NCI-H526 treated with DMSO at 0.1 percent for 48 hours (cell line): Measurements from ENCODE around the gene CRHR2.
A peak's percentile ranks its signal among the peaks of the same experiment; 100 is the strongest.
"Not testable (repeated sequence)": the region's sequence is repeated elsewhere in the genome, so short reads cannot be mapped to it uniquely, and the experiment has no call there.

Experiments used
- DNase-seq: peaks from one replicate; lab custom pipeline; 2025; lab: John Stamatoyannopoulos, UW

Gene CRHR2

DNA sequence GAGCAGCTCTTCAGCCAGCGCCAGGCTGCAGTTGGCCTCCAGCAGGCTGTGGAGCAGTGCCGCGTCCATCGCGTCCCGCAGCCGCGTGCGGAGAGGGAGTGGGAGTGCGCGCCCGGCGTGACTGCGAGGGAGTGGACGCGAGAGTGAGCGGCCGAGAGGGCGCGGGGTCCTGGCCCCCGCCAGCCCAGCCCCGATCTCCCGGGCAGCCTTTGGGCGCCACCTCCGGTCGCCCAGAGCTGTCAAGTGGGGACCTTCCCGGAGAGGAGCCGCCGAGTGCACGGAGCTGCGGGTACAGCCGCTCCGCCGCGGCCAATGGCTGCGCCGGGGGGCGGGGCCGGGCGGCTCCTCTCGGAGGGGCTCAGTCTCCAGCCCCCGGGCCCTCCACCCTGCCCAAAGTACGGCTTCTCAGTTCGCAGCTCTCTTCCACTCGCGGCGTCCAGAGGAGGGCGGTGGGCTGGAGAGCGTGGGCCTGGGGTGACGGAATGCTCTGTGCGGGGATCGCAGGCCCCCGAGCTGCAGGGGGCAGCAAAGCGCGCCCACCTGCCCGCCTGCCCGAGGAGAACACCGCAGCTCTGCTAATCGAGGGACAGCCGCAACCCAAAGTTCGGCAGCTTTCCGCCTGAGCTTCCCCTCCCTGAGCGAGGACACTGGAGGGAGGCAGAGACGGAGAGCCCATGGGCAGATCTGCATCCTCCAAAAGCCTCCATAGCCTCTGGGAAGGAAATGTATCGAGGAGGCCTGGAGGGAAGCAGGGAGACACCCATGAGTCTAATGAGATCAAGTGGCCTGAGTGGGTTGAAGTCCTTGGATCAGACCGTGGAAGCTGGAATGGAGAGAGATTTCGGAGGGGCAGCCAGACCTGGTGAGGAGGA, at the start of gene CRHR2:
CRHR2 (minus strand) TSS at position 245 of the 872 bp plus-strand sequence; CDS start at position 69, 176 bp downstream.
- DNase-seq = no peak

DNA sequence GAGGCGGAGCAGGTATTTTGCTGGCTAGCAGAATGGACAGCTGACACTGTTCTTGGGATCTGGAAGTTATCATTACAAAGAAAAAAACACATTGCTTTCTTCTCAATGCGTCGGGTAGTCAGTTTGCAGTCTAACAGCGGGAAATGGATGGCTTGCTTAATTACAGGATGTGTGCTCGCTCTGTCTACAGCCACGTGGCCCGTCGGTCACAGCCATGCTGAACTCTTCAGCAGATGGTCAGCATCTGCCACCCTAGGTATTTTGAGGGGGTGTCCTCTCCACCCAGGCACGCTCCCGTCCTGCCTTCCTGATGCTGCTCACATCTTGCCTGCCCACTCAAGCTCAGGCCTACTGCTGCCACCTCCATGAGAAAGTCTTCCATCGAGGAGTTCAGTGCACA, 49.3 kb upstream of the CRHR2 start:
- no peak for DNase-seq

DNA sequence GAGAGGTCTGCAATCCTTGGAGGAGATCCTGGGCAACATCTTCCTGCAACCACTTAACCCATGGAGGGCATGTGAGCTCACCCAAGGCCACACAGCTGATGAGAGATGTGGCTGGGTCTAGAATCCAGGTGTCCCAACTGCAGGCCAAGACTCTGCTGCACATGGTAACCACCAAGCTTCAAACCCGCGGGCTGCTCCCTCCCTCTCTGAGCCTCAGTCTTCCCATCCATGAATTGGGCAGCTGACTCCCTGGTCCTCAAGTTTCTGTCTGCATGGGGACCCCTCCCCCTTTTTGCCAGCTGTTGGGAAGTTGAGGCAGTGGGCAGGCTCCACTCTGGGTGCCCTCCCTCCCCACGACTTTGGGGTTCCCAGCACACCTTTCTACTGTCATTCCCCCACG, 48.7 kb upstream of the CRHR2 start:
- DNase-seq = no peak

DNA sequence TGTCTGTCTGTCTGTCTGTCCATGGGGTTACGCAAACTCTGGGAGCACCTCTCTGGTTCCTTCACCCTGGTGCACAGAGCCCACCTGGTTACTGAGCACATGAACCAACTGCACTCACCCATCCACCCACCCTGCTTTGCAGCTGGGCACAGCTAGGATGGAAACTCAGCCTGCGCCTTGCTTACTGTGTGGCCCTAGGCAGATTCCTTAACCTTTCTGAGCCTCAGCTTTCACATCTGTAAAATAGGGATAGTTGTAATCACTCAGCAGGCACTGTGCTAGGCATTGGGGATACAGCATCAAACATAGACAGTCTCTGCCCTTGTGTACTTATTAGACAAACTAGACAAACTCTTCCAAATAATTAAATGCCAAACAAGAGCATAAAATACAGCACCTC, 47.8 kb upstream of the CRHR2 start:
- DNase-seq = no peak

DNA sequence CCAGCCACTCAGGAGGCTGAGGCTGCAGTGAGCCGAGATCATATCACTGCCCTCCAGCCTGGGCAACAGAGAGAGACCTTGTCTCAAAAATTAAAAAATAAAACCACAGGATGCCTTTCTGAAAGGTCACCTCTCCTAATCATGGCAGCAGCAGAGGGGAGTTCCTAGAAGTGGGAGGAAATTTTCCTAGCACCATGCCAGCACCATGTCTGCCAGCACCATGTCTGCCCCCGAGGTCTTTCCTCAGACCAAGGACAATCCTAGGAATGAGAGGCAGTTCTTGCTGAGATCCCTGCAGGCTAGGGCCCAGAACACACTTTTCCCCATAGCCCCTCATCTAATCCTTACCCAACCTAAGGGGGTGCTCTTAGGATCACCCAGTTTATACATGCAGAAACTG, 47.4 kb upstream of the CRHR2 start:
- DNase-seq = no peak

DNA sequence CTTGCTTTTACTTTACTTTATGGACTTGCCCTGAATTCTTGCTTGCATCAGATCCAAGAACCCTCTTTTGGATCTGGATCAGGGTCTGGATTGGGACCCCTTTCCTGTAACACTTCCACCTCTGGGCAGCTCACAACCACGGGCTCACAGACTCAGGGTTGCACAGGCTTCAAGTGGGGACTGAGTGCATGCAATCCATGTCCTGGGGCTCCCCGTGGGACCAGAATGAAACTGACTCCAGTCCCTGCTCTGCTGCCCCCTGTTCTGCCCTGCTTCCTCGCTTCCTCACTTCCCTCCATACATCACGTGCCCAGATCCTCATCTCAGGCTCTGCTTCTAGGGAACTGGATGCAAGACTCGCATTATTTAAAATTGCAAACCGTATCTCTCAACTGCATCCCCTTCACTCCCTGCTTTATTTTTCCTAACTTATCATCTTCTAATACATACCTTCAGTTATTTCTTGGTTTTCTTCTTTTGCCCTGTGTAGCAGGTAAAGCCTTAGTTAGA, 46.4 kb upstream of the CRHR2 start:
- DNase-seq = no peak

DNA sequence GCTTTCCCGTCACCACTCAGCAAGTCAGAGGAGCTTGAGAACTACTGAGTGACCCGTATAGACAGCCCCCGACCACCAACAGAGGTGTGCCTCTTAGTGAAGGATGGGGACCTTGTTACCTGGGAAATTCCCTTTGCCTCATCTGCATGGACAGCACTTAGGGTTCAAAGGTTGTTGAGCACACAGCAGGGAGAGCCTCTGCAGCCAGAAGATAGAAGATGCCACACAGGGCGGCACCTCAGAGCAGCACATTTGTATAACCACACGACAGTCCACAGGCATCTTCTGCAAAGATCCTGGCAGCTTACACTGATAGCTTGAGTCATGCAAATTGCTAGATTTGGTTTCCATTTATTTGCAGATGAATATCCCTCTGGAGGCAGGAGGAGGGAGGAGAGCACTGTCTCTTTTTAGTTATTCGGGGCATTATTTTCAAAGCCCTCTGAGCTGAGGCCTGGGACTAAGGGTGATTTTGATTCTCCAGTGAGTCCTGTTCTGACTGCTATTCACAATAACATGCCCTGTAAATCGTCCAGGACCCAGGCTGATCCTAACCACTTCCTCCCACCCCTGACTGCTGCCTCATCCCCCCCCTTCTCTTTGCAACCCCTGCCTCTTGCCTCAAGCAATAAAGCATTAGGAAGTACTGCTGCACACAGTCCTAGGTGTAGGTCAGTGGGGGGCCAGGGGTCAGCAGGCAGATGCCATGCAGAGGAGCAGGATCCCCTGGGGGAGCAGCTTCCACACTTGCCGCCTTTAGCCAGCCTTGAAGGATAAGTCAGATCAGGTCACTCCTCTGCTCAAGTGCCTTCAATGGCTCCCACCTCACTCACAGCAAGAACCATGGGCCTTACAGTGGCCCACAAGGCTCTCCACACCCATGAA, 45.0 kb upstream of the CRHR2 start:
- peak; percentile 90 for DNase-seq

DNA sequence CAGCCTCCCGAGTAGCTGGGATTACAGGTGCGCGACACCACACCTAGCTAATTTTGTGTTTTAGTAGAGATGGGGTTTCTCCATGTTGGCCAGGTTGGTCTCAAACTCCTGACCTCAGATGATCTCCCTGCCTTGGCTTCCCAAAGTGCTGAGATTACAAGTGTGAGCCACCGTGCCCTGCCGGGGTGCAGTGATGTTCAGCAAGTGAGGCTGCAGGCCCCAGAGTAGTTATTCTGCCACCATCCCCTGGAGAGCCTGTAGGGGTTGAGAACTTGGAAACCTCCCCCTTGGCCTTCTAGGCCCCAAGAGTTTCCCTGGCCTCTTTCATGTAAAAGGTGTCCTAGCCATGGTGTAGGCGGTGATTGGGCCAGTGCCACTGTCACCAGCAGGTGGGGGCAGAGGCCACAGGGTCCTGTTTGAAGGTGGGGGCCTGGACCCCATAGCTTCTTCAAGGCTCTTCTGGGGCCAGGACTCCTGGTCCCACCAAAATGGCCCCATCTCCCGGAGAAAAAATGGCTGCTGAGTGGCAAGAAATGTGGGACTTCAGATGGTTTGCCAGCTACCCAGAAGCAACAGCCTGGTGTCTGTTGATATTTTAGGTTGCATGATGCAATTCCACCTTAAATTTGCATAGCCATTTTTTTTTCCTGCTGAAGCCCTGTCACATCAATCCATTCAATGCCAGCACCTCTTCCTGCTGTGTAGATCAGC, 44.2 kb upstream of the CRHR2 start:
- DNase-seq = peak; percentile 68

DNA sequence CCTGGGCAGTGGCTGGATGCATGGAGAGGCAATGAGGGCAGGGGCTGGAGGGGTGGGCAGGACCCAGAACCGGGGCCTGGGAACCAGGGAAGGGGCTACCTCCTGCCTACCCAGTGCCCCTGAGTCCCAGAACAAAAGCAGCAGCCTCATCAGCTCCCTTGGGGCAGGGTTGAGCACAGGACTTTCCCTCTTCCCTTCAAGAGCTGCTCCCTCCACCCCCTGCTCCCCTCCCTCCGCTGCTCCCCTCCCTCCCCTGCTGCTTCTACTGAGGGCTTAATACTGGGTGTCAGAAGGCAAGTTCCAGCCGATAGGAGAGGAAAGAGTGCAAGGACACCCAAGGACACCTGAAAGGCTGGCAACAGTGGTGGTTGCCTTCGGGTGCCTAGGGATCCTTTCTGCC, 41.5 kb upstream of the CRHR2 start:
- no peak for DNase-seq

DNA sequence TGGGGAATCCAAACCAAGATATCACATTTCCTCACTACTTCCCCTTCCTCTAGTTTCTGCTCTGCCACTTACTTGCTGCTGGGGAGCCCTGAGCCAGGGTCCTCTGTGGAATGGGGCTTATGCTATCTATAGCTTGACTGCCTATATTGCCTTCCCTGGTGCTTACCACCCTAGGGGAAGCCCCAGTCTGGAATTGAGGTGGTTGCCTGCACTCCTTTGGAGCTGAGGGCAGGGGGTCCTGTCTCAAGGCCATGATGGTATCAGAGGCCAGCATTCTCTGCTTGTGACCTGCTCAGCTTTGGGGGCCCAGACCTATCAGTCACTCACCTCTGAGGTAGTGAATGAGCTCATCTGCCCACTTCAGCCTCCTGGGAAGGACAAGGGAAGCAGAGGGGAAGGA, 40.4 kb upstream of the CRHR2 start:
- DNase-seq = no peak

DNA sequence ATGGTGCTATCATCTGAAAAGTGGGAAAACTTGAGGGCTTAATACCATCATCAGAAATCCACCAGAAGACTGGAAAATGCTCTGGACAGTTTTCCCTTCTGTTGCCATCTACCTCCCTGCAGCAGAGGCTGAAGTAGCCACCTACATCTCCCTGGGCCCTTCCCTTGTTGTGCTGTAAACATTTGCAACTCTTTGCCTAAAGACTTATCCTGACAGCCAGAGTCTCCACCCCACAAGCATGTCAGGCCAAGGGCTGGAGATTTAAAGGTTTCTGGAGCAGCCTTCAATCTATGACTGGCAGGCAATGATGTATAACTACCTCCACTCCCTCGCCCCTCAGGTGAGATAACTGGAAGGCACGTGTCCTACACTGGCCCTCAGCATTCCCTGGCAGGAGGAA, 39.9 kb upstream of the CRHR2 start:
- DNase-seq = no peak

DNA sequence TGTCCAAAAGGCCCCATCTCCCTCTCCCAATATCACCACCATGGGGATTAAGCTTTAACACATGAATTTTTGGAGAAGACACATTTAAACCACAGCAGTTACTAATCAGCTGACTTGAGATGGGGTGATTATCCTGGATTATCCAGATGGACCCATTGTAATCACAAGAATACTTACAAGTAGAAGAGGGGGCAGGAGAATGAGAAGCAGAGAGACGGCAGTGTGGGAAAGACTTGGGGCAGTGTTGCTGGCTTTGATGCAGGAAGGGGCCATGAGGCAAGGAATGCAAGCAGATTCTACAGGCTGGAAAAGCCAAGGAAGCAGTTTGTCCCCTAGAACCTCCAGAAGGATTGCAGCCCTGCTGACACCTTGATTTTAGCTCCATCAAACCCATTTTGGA, 39.0 kb upstream of the CRHR2 start:
- no peak for DNase-seq

DNA sequence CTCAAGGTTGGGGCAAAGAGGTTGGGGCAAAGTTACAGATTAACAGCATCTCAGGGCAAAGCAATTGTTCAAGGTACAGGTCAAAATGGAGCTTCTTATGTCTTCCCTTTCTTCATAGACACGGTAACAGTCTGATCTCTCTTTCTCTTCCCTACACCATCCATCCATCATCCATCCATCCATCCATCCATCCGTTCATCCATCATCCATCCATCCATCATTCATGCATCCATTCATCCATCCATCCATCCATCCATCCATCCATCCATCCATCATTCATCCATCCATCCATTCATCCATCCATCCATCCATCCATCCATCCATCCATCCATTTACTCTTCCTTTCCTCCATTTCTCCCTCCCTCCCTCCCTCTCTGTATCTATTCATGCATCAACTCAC, 37.2 kb upstream of the CRHR2 start:
- not testable (repeated sequence) for DNase-seq

DNA sequence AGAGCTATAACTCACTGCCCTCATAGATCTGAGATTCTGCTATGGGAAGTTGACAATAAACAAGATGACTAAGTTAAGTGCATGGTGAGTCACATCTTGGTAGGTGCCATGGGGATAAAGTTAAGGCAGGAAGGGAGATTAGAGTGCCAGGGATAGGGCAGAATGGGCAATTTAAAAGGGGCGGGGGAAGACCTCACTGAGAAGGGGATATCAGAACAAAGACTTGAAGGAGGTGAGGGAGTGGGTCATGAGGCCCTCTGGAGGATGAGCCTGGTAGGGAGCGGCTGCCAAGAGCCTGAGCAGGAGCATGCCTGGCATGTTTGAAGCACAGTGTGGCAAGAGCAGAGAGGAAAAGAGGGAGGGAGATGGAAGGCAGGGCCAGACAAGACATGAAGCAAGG, 34.9 kb upstream of the CRHR2 start:
- no peak for DNase-seq

DNA sequence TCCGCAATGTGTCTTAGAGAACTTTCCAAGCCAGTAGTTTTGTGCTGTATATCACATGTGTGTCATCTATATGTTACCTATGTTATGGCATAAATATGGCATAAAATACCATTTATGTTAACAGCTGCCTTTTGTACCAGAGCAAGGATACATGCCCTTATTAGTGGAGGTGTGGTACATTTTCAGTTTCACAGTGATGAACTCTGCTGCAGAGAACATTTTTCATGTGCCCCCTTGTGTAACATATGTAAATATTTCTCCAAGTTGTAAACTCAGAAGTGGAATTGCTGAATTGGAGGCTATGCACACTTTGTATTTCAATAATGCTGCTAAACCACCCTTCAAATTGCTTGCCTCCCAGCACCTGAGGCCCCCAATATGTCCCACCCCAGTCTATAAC, 31.9 kb upstream of the CRHR2 start:
- peak; percentile 69 for DNase-seq

DNA sequence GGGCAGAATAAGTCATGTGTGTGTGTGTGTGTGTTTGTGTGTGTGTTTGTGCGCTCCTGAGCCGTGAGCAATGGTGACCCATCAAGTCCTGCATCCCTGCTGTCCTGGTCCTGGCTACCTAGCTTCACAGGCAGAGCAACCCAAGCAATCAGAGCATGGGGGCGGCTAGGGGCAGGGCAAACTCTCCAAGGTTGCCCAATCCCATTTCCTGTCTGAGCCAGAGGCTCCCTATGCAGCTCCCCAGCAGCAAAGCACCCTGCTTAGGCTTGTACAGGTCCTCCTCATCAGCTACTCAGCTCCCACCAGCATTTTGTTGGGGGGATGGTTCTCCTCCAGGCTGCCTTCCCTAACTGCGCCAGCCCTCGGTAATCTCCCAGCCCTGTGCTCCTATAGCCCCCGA, 31.1 kb upstream of the CRHR2 start:
- no peak for DNase-seq

DNA sequence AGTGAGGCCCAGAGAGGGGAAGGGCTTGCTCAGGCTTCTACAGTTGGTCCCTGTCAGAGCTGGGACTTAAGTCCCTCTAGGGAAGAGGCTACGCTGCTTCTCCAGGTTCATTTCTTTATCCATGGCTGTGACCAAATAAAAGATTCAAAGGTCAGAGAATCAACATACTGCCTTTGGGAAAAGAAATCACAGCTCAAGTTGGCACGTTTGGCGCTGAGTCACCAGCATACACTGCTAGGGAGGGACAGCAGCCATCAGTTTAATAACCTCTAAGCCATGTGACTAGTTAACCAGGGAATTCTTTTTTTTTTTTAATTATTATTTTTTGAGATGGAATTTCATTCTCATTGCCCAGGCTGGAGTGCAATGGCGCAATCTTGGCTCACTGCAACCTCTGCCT, 28.4 kb upstream of the CRHR2 start:
- DNase-seq = no peak

DNA sequence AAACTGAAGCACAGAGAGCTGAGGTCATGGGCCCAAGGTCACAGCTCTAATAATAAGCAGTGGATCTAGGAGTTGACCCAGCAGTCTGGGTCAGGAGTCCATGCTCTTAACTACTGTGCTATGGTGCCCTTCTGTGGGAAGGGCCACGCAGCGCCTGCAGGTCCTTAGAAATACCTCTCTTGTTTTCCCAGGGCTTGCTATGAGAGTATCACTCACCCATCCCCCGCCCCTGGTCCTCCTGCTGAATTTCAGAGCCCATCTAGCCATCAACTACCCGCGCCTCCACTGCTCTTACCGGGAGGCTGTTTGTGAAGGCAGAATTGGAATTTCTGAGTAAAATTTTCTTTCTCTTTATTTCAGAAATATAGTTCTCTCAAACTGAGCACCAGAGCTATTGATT, 27.3 kb upstream of the CRHR2 start:
- DNase-seq = no peak

DNA sequence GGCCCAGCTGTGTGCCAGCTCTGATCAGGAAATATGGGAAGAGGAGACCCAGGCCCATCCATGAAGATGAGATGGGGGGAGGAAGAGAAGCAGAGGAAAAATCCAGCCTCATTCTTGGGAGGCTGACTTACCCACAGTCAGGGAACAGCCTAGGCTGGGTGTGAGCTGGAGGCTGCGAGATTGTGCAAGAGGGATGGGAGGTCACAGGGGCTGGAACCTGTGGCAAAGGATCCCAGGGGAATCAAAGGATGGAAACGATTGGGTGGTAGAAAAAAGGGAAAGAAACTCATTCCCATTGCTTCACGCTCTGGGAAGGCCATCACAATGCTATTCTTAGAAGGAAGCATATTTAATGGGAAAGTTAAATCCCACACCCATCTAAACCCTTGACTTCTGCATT, 26.7 kb upstream of the CRHR2 start:
- no peak for DNase-seq

DNA sequence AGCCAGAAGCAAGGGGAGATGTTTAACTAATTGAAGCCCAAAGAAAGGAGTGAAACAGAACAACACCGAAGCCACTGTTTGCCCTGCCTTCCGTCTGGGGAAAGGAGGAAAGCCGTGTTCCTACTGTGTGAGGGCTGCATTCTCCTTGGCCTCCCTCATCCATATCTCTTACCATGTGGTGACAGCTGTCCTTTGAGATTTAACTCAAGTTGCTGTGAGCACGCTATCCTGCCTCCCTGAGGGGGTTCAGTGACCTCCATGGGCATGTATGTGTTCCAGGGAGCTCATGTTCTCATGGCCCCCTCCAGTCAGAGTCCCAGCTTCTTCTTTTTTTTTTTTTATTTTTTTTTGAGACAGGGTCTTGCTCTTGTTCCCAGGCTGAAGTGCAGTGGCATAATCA, 26.2 kb upstream of the CRHR2 start:
- DNase-seq = no peak

DNA sequence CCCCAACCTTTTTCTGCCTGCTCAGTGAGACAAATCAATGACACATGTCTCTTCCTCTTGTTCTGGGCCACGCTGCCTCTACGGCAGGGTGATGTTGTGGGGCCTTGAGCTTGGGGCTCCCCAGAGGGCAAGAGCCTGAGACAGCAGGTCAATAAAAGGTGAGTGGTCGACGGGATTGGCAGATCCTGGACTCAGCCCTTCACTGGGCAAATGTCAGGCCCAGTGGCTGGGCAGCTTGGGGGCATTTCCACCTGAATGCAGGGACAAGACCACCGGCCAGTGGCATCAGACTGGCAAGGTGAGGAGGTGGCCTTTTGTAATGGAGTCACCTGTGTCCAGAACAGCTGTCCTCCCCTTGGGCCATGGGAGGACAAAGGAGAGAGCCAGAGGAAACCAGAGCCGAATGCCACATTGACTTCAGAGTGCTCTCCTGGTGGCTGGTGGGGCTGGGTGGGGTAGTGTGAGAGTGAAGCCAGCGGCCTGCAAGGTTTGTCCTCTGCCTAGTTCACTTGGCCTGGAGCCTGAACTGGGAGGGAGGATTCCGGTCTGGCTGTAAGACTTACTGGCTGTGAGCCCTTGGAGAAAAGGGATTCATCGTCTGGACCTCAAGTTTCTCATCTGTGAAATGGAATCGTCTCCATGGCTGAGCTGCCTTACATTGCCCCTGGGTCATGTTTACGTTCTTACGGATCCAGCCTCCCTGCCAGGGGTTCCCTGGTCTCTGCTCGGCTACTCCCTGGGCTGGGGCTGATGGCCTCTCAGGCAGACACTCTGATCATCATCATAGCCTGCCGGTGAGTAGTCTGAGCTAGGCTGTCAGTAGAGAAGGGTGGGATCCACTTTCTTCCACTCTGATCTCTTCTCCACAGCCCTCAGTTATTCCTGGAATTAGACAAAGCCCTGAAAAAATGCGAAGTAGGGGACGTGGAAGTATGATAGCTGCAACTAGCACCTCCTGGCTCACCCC, 25.4 kb upstream of the CRHR2 start:
- no peak for DNase-seq
